Mesothelial cell of epicardium (in vitro differentiated cells): Measurements from ENCODE around the gene IQCN. TPM values are rescaled to one million over a fixed set of nuclear protein-coding genes. Genes with fewer than 3 reads are reported as not detected.
A peak's percentile ranks its signal among the peaks of the same experiment; 100 is the strongest.

ENCODE experiments used
- DNase-seq, 2 experiments: peaks; one replicate each; pipeline ENCODE4 v3.0.0; 2021; ENCODE audit warnings: low spot score in 2 of 2; ENCODE audit not compliant: unreplicated experiment in 2 of 2
- H3K27ac Mint-ChIP-seq: 2 replicates; pipeline ENCODE4 v1.8.0; 2021; ENCODE audit warnings: mixed read lengths
- H3K27me3 Mint-ChIP-seq: 2 replicates; pipeline ENCODE4 v1.8.0; 2021; ENCODE audit warnings: low read depth, mixed read lengths
- H3K36me3 Mint-ChIP-seq: 2 replicates; pipeline ENCODE4 v1.8.0; 2021; ENCODE audit warnings: mixed read lengths
- H3K4me1 Mint-ChIP-seq: 2 replicates; pipeline ENCODE4 v1.8.0; 2021; ENCODE audit warnings: mixed read lengths
- H3K4me3 Mint-ChIP-seq: 2 replicates; pipeline ENCODE4 v1.8.0; 2021; ENCODE audit warnings: mild to moderate bottlenecking, moderate library complexity, mixed read lengths
- H3K9me3 Mint-ChIP-seq: 2 replicates; pipeline ENCODE4 v1.8.0; 2021; ENCODE audit warnings: mixed read lengths
- total RNA-seq: library from RNA; stranded (reverse); gene quantifications from 3 replicates; pipeline ENCODE4 v1.2.1, GENCODE V29; 2021
- TF ChIP-seq, protein P1 (sequence below): fragments of 200-600 bp; sonication (generic); IDR thresholded peaks from one replicate; pipeline ENCODE4 v1.5.0; 2021; ENCODE audit warnings: antibody characterized with exemption; ENCODE audit not compliant: unreplicated experiment

The IQCN gene
- total RNA-seq, 1 donor from 2014 or later, result 17.1 TPM

GRCh38 chr19:18307271-18307681, 33.0 kb upstream of the IQCN start:
- H3K36me3 Mint-ChIP-seq, result peaks cover 7% of the 10 kb centered on the region
- H3K4me1 Mint-ChIP-seq, result peaks cover 21% of the 10 kb centered on the region
- H3K27me3 Mint-ChIP-seq, result no peaks in the 10 kb centered on the region
- DNase-seq, result no peak
- H3K4me3 Mint-ChIP-seq, result no peak overlapping the region
- peak overlapping the region; percentile 89 for H3K27ac Mint-ChIP-seq
- H3K9me3 Mint-ChIP-seq, result no peaks in the 10 kb centered on the region
- TF ChIP-seq, protein P1, sequence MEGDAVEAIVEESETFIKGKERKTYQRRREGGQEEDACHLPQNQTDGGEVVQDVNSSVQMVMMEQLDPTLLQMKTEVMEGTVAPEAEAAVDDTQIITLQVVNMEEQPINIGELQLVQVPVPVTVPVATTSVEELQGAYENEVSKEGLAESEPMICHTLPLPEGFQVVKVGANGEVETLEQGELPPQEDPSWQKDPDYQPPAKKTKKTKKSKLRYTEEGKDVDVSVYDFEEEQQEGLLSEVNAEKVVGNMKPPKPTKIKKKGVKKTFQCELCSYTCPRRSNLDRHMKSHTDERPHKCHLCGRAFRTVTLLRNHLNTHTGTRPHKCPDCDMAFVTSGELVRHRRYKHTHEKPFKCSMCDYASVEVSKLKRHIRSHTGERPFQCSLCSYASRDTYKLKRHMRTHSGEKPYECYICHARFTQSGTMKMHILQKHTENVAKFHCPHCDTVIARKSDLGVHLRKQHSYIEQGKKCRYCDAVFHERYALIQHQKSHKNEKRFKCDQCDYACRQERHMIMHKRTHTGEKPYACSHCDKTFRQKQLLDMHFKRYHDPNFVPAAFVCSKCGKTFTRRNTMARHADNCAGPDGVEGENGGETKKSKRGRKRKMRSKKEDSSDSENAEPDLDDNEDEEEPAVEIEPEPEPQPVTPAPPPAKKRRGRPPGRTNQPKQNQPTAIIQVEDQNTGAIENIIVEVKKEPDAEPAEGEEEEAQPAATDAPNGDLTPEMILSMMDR, result no peak

DNA sequence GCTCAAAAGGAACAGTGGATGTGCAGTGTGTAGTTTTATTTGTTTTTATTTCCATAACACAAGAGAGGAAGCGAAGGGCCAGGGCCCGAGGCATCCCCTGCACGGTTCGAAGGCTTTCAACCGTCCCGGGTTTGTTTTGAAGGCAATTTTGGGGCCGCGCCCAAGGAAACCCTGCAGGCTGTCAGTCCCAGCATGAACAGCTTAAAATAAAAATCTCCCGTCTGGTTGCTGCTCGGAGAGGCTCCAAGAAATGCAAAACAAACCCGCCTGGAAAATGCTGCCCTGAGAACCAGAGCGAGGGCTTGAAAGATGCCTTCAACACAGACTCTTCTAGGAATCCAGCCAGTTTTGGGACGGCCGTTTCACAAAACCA, 32.6 kb upstream of the IQCN start:
- Mint-ChIP-seq H3K9me3 (no peaks in the 10 kb centered on the region), H3K36me3 (peaks cover 7% of the 10 kb centered on the region), H3K27me3 (no peaks in the 10 kb centered on the region), H3K4me1 (peaks cover 21% of the 10 kb centered on the region), H3K27ac (peak overlapping the region; percentile 89), H3K4me3 (no peak overlapping the region)
- TF ChIP-seq, protein P1, result no peak
- no peak for DNase-seq

GRCh38 chr19:18306209-18306887, 32.1 kb upstream of the IQCN start:
- DNase-seq, result no peak
- Mint-ChIP-seq H3K9me3 (no peaks in the 10 kb centered on the region), H3K4me3 (no peak overlapping the region), H3K4me1 (peaks cover 21% of the 10 kb centered on the region), H3K27ac (peak overlapping the region; percentile 86), H3K27me3 (no peaks in the 10 kb centered on the region), H3K36me3 (peaks cover 7% of the 10 kb centered on the region)
- TF ChIP-seq, protein P1, result no peak

DNA sequence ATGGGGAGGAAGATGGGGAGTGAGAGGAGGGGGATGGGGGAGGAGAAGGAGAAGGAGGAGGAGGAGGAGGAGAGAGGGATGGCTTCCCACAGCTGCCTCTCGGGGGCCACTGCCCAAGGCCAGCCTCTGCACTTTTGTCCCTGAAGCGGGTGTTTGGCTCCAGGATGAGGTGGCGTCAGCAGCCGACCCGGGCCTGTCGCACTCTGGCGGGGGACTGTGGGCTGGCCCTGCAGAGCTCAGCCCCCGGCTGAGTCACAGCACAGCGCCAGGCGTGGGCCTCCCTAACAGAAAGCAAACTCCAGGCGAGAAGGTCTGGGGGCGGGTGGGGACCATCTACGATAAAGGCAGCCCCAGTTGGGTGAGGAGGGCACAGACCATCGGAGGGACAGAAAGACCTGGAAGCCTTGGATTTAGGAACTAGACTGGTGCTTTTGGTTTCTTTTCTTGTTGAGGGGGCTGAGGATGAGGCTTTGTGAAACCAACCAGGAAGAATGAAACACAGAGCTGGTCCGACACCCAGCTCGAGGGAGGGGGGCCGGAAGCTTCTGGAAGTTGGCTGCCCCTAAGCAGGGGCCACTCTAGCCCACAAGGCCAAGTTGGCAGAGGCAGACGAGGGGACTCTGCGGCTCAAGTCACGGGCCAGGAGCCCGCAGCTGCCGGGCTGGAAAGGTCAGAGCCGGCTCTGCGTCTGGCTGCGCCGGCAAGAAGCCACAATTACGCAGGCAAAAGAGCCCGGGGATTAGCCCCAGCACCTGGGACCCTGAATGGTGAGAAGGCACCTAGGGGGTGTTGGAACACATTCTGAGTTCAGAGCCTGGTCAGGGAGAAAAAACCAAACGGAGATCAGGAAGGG, 30.4 kb upstream of the IQCN start:
- Mint-ChIP-seq H3K9me3 (no peaks in the 10 kb centered on the region), H3K36me3 (peaks cover 7% of the 10 kb centered on the region), H3K4me3 (peak overlapping the region; percentile 66), H3K27ac (peak overlapping the region; percentile 99), H3K4me1 (peaks cover 21% of the 10 kb centered on the region), H3K27me3 (no peaks in the 10 kb centered on the region)
- TF ChIP-seq, protein P1, result no peak
- DNase-seq, result peak in 1 of 2 experiments; percentile 70

GRCh38 chr19:18304208-18304457, 29.9 kb upstream of the IQCN start:
- peaks cover 7% of the 10 kb centered on the region for H3K36me3 Mint-ChIP-seq
- no peaks in the 10 kb centered on the region for H3K9me3 Mint-ChIP-seq
- peak overlapping the region; percentile 48 for H3K4me3 Mint-ChIP-seq
- TF ChIP-seq, protein P1, result no peak
- DNase-seq, result no peak
- peaks cover 21% of the 10 kb centered on the region for H3K4me1 Mint-ChIP-seq
- peak overlapping the region; percentile 99 for H3K27ac Mint-ChIP-seq
- no peaks in the 10 kb centered on the region for H3K27me3 Mint-ChIP-seq
